SKM-1 treated with dmso at 0.1 percent for 144 hours (cell line): ENCODE measurements around the gene KAZALD1.

Source experiments
- DNase-seq: peaks from one replicate; lab custom pipeline; 2025; ENCODE audit not compliant: unreplicated experiment; lab: John Stamatoyannopoulos, UW

KAZALD1 gene

GRCh38 chr10:101046332-101047238 lies 15.2 kb upstream of the KAZALD1 start:
- DNase-seq: no peak

GRCh38 chr10:101047268-101047667 lies 14.5 kb upstream of the KAZALD1 start:
- no peak for DNase-seq

- DNase-seq: no peak
These were observed 13.6 kb upstream of the KAZALD1 start for GRCh38 chr10:101047961-101048892.

- no peak for DNase-seq
These were observed 11.3 kb upstream of the KAZALD1 start for GRCh38 chr10:101050208-101051069.

GRCh38 chr10:101052285-101052684 lies 9.5 kb upstream of the KAZALD1 start:
- DNase-seq: no peak

GRCh38 chr10:101053516-101053915 lies 8.3 kb upstream of the KAZALD1 start:
- DNase-seq: no peak

- no peak for DNase-seq
These were observed 7.4 kb upstream of the KAZALD1 start for GRCh38 chr10:101054351-101054750.

GRCh38 chr10:101054876-101055275 lies 6.9 kb upstream of the KAZALD1 start:
- no peak for DNase-seq

- no peak for DNase-seq
These were observed 6.4 kb upstream of the KAZALD1 start for GRCh38 chr10:101055411-101055810.

- DNase-seq: no peak
These were observed 5.2 kb upstream of the KAZALD1 start for GRCh38 chr10:101056365-101057151.

GRCh38 chr10:101060036-101060950 lies 1.5 kb upstream of the KAZALD1 start:
- peak; percentile 92 for DNase-seq

GRCh38 chr10:101060951-101061623 lies 702 bp upstream of the KAZALD1 start:
- DNase-seq: peak; percentile 87

- DNase-seq: no peak
These were observed 652 bp downstream of the KAZALD1 start for GRCh38 chr10:101062232-101063049.

GRCh38 chr10:101063050-101063525 lies 1.3 kb downstream of the KAZALD1 start:
- DNase-seq: no peak

GRCh38 chr10:101063548-101064414 lies 2.0 kb downstream of the KAZALD1 start:
- DNase-seq: no peak

GRCh38 chr10:101064415-101065030 lies 2.7 kb downstream of the KAZALD1 start:
- no peak for DNase-seq
